ENCODE data around the gene FAM156A.
"Not testable (repeated sequence)": the region's sequence is repeated elsewhere in the genome, so short reads cannot be mapped to it uniquely, and the experiment has no call there.

The FAM156A gene

DNA sequence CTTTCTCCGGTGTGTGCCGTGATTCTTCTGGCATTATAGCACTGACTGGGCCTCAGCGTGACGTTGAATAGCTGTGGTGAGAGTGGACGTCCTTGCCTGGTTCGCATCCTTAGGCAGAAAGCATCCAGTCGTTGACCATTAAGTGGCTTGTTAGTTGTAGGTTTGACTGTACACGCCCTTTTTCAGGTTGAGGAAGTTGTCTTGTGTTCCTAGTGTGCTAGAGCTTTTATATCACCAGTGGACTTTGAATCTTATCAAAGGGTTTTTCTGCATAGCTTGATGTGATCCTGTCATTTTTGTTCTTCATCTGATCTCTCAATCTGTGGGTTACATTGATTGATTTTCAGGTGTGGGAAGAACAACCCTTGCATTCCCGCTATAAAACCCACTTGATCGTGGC is 52.8 kb downstream of the FAM156A start:
- DNase-seq: not testable (repeated sequence)

All from hypothalamus (tissue), 51 donors.